Lower leg skin (tissue), 4 donors: ENCODE data around the gene RPS3. TPM values are rescaled to one million over a fixed set of nuclear protein-coding genes. Genes with fewer than 3 reads are reported as not detected.

ENCODE experiments used
- DNase-seq, 2 donors: peaks; one replicate each; pipeline ENCODE4 v3.0.0-alpha.2; 2019; ENCODE audit warnings: low spot score in 2 of 2
- H3K4me3 ChIP-seq: fragments of 200-600 bp; sonication (generic); 2 replicates; pipeline ENCODE4 v1.5.1; 2017; ENCODE audit warnings: mild to moderate bottlenecking, low read depth; ENCODE audit not compliant: poor library complexity, severe bottlenecking
- POLR2A ChIP-seq, 2 donors: fragments of 450-650 bp; IDR thresholded peaks; one replicate each; pipeline ENCODE4 v1.6.1; 2016 to 2017; ENCODE audit warnings: antibody characterized with exemption in 2 of 2, mild to moderate bottlenecking in 1 of 2, moderate library complexity in 1 of 2
- WGBS, 2 donors: methylation state at CpG; one replicate each; pipeline ENCODE4 v1.1.5; 2018; 5-methylcytosine and 5-hydroxymethylcytosine counted together
- intact Hi-C: fragments of 100-400 bp; cut with DNase I; formaldehyde crosslinking; loops from one replicate; pipeline ENCODE4 v1.15.0; 2023; ENCODE audit warnings: low total_unique reads
- total RNA-seq, 4 donors: library from RNA; depleted of rRNA; stranded (reverse); fragments of >200 nt; gene quantifications; one replicate each; pipeline ENCODE4 v1.1.0, GENCODE V29; 2016
- TF ChIP-seq, protein P1 (sequence below), 3 donors: fragments of 450-650 bp; IDR thresholded peaks; one replicate each; pipeline ENCODE4 v1.5.1; 2016; ENCODE audit warnings: antibody characterized with exemption in 3 of 3, mild to moderate bottlenecking in 3 of 3, moderate library complexity in 2 of 3

RPS3 gene
- total RNA-seq, 4 donors from 2014 or later: 1,197 to 2,282 (median 2,051) TPM

DNA sequence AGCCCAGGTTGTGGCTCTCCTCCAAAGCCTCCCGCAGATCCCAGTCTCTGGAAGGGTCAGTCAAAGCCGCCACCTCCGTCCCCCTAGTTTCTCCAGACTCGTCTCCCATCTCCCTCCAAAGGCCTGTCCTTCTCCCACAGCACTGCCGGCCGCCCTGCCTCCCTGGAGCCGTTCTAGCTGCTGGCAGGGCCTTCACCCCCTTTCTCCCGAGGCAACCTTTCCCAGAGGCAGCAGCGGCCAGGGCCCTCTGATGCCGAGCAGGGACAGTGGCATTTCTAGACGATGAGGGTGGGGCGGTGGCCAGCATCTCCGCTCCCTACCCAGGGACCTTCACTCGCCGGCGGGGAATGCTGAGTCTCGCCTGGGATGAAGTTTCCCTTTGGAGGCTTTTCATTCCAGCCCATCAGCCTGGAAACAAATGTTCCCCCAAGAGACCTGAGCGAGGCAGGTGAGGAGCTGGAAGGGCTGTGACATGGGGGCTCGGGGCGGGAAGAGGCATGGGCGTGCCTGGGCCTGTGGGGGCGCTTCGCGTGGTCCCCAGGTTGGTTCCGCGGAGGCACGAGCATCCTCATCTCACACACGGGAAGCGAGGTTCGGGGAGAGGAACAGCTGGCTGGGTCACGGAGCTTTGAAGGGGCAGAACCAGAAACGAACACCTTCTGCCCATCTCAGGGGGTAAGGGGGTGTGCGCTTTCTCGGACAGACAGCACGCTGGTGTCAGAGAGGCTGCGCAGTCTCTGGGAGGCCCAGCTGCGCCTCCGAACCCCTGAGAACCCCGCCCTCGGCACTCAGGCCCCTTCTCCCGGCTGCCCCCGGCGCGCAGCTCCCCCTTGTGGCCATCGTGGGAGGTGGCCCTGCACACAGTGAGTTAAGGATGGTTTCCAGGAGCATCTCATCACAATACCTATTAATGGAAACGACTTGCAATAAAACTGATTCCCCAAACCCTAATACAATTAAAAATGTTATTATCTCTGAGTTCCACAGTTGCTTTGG lies 51.8 kb downstream of the RPS3 start:
- no peak for DNase-seq
- TF ChIP-seq POLR2A (IDR thresholded peaks at IDR 0.05): no peak
- TF ChIP-seq, protein P1, sequence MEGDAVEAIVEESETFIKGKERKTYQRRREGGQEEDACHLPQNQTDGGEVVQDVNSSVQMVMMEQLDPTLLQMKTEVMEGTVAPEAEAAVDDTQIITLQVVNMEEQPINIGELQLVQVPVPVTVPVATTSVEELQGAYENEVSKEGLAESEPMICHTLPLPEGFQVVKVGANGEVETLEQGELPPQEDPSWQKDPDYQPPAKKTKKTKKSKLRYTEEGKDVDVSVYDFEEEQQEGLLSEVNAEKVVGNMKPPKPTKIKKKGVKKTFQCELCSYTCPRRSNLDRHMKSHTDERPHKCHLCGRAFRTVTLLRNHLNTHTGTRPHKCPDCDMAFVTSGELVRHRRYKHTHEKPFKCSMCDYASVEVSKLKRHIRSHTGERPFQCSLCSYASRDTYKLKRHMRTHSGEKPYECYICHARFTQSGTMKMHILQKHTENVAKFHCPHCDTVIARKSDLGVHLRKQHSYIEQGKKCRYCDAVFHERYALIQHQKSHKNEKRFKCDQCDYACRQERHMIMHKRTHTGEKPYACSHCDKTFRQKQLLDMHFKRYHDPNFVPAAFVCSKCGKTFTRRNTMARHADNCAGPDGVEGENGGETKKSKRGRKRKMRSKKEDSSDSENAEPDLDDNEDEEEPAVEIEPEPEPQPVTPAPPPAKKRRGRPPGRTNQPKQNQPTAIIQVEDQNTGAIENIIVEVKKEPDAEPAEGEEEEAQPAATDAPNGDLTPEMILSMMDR (IDR thresholded peaks at IDR 0.05): peak in 1 of 3 donors; percentile 37
- intact Hi-C loops: no loop called here
- H3K4me3 ChIP-seq: no peak overlapping the region
- 60 to 70% methylated on average over 46 of the region's 46 CpGs for WGBS, 2 donors

DNA sequence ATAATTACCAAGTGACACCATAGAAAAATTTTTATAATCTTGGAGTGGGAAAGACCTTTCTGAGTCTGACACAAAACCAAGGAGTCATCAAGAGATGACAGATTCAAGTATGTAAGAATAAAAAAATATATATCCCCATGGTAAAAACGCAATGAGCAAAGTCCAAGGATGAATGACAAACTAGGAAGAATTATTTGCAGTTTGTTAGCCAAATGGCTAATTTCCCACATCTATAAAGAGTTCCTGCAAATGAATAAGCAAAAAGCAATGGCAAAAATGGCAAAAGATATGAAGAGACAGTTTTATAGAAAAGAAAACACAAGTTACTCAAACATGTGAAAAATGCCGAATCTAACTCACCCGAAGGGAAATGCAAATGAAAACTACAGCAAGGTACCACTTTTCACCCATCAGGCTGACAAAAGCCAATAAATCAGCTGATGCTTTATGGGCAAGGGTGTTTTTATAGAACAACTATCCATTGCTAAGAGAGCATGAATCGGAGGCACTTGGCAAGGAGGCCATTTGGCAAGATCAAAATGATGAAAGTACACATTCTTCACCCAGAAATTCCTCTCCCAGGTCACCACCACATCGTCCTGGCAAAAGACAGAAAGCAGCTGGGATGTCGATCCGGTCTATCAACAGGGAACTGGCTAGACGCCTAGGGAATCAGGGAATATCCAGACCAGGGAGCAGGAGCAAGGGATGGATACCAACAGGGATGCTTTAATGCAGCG lies 54.8 kb downstream of the RPS3 start:
- intact Hi-C loops: no loop called here
- 50 to 61% methylated on average over 9 of the region's 9 CpGs for WGBS, 2 donors
- H3K4me3 ChIP-seq: no peak overlapping the region
- no peak for DNase-seq
- TF ChIP-seq POLR2A (IDR thresholded peaks at IDR 0.05): no peak
- TF ChIP-seq, protein P1 (IDR thresholded peaks at IDR 0.05): no peak

DNA sequence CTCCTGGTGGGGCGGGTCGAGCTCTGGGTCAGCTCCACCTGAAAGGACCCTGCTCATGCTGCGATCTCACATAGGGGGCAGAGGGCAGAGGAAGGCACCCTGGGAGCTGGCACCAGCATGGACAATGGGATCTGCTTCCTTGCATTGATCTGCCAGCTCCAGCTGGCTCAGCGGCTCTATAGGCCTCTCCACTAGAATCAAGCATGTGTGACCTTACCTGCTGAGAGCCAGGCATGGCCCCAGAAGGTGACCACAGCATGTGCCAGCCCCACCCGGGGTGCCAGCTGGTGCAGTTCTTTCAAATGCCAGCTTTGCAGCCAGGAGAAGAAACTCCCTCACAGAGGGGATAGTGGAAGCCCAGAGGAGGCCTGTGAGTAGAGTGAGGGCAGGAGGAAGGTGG lies 55.7 kb downstream of the RPS3 start:
- no peak for TF ChIP-seq POLR2A (IDR thresholded peaks at IDR 0.05)
- TF ChIP-seq, protein P1 (IDR thresholded peaks at IDR 0.05): no peak
- 78 to 85% methylated on average over 5 of the region's 5 CpGs for WGBS, 2 donors
- no peak for DNase-seq
- intact Hi-C loops: no loop called here
- no peak overlapping the region for H3K4me3 ChIP-seq

Other genes starting within 250 kb of the RPS3 start
- 10 to 100 TPM in 3 of 4 donors, 1 to 10 TPM in 1; 5.0 to 20.9 (median 12.5) TPM for gene SLCO2B1, start 248.4 kb upstream of the RPS3 start, total RNA-seq
- gene TPBGL, start 158.7 kb upstream of the RPS3 start, total RNA-seq: under 1 TPM in 2 of 4 donors, not detected in 2; 0.13 to 0.84 TPM
- 100 to 1,000 TPM in 1 of 4 donors, 10 to 100 TPM in 3; 26.3 to 104 (median 29.3) TPM for gene ARRB1, start 47.9 kb upstream of the RPS3 start, total RNA-seq
- gene KLHL35, start 33.7 kb downstream of the RPS3 start, total RNA-seq: 1 to 10 TPM in 3 of 4 donors, not detected in 1; 1.0 to 4.3 (median 3.8) TPM
- gene GDPD5, start 126.4 kb downstream of the RPS3 start, total RNA-seq: 1 to 10 TPM; 3.9 to 8.5 (median 5.2) TPM
- 100 to 1,000 TPM in 2 of 4 donors, 10 to 100 TPM in 2; 73.3 to 116 (median 94.3) TPM for gene SERPINH1, start 162.7 kb downstream of the RPS3 start, total RNA-seq